ENCODE results near the gene MCOLN3. TPM values are rescaled to one million over a fixed set of nuclear protein-coding genes. Genes with fewer than 3 reads are reported as not detected.
"Not testable (repeated sequence)": the region's sequence is repeated elsewhere in the genome, so short reads cannot be mapped to it uniquely, and the experiment has no call there.

Gene MCOLN3
- total and polyA plus RNA-seq, 4 donors = 0.08 to 0.42 (median 0.21) TPM; not detected in 1

DNA sequence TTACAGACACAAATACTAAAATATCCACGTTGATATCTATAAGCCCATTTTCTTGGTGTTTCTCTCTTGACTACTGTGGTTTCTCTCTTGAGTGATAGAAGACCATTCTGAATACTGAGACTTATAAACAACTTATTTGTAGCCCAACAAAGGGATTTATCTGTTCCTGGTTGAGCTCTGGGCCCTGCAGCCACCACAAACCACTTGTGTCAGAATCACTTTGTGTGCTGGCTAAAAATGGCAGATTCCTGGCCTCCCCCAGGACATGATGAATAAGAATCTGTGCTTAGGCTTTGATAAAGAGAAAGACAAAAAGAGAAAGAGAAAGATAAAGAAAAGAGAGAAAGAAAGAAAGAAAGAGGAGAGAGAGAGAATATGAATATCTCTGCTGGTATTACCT lies 32.5 kb downstream of the MCOLN3 start:
- H3K27ac ChIP-seq (ENCODE audit: low read depth in 1 of 2, low read length in 2 of 2) = no peak overlapping the region
- H3K9me3 ChIP-seq (ENCODE audit: control insufficient read depth in 4 of 4, low read length in 3 of 4) = no peaks in the 10 kb centered on the region
- no peak overlapping the region for H3K4me3 ChIP-seq (ENCODE audit: low read depth in 1 of 3, low read length in 3 of 3)
- TF ChIP-seq HNF4A (conservative IDR thresholded peaks at IDR 0.05) = no peak
- no peak for TF ChIP-seq EGR1 (IDR thresholded peaks at IDR 0.05; ENCODE audit: low read depth in 2 of 2)
- no peak for TF ChIP-seq FOXA1 (IDR thresholded peaks at IDR 0.05)
- TF ChIP-seq NR2F2 (IDR thresholded peaks at IDR 0.05) = no peak
- no peak for TF ChIP-seq SP1 (IDR thresholded peaks at IDR 0.05)
- no peak for TF ChIP-seq YY1 (IDR thresholded peaks at IDR 0.05)
- no peak for TF ChIP-seq TAF1 (conservative IDR thresholded peaks at IDR 0.05)
- no peak for TF ChIP-seq GABPA (IDR thresholded peaks at IDR 0.05 in 1 of 2, conservative IDR thresholded peaks at IDR 0.05 in 1 of 2)
- no peaks in the 10 kb centered on the region for H3K27me3 ChIP-seq (ENCODE audit: control insufficient read depth in 4 of 4, insufficient read depth in 4 of 4, low read length in 3 of 4)
- H3K36me3 ChIP-seq (ENCODE audit: control insufficient read depth in 4 of 4, insufficient read depth in 3 of 4, low read depth in 1 of 4, low read length in 3 of 4) = no peaks in the 10 kb centered on the region
- H3K4me1 ChIP-seq (ENCODE audit: control insufficient read depth in 4 of 4, insufficient read depth in 4 of 4, low read length in 3 of 4) = no peaks in the 10 kb centered on the region
- no peak for DNase-seq (ENCODE audit: low spot score)
- no peak overlapping the region for H3K9ac ChIP-seq (ENCODE audit: low read depth in 1 of 2, low read length in 2 of 2)
- WGBS = 82% methylated on average over 1 of the region's 1 CpG

DNA sequence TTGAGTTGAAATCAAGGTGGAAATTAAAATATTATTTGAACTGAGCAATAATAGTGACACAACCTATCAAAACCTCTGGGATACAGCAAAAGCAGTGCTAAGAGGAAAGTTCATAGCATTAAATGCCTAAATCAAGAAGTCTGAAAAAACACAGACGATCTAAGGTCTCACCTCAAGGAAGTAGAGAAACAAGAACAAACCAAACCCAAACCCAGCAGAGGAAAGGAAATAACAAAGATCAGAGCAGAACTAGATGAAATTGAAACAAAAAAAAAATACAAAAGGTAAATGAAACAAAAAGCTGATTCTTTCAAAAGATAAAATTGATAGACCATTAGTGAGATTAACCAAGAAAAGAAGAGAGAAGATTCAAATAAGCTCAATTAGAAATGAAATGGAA lies 42.7 kb downstream of the MCOLN3 start:
- WGBS = 64% methylated on average over 1 of the region's 1 CpG
- not testable (repeated sequence) for H3K4me3 ChIP-seq (ENCODE audit: low read depth in 1 of 3, low read length in 3 of 3); H3K27ac ChIP-seq (ENCODE audit: low read depth in 1 of 2, low read length in 2 of 2); H3K27me3 ChIP-seq (ENCODE audit: control insufficient read depth in 4 of 4, insufficient read depth in 4 of 4, low read length in 3 of 4); H3K9ac ChIP-seq (ENCODE audit: low read depth in 1 of 2, low read length in 2 of 2); DNase-seq (ENCODE audit: low spot score); H3K4me1 ChIP-seq (ENCODE audit: control insufficient read depth in 4 of 4, insufficient read depth in 4 of 4, low read length in 3 of 4); H3K9me3 ChIP-seq (ENCODE audit: control insufficient read depth in 4 of 4, low read length in 3 of 4); H3K36me3 ChIP-seq (ENCODE audit: control insufficient read depth in 4 of 4, insufficient read depth in 3 of 4, low read depth in 1 of 4, low read length in 3 of 4)

GRCh38 chr1:85001742-85002141 lies 46.6 kb downstream of the MCOLN3 start:
- no peak overlapping the region for H3K27ac ChIP-seq (ENCODE audit: low read depth in 1 of 2, low read length in 2 of 2)
- DNase-seq (ENCODE audit: low spot score) = no peak
- H3K4me1 ChIP-seq (ENCODE audit: control insufficient read depth in 4 of 4, insufficient read depth in 4 of 4, low read length in 3 of 4) = peaks cover 6 to 15% (median 11%) of the 10 kb centered on the region in 4 donors
- H3K36me3 ChIP-seq (ENCODE audit: control insufficient read depth in 4 of 4, insufficient read depth in 3 of 4, low read depth in 1 of 4, low read length in 3 of 4) = peaks cover 0 to 2% (median 0%) of the 10 kb centered on the region in 4 donors
- H3K9ac ChIP-seq (ENCODE audit: low read depth in 1 of 2, low read length in 2 of 2) = no peak overlapping the region
- H3K27me3 ChIP-seq (ENCODE audit: control insufficient read depth in 4 of 4, insufficient read depth in 4 of 4, low read length in 3 of 4) = peaks cover 0 to 9% (median 2%) of the 10 kb centered on the region in 4 donors
- H3K9me3 ChIP-seq (ENCODE audit: control insufficient read depth in 4 of 4, low read length in 3 of 4) = peaks cover 0 to 3% (median 0%) of the 10 kb centered on the region in 4 donors
- H3K4me3 ChIP-seq (ENCODE audit: low read depth in 1 of 3, low read length in 3 of 3) = no peak overlapping the region
- TF ChIP-seq JUND (IDR thresholded peaks at IDR 0.05) = no peak
- no peak for TF ChIP-seq YY1 (IDR thresholded peaks at IDR 0.05)
- no peak for TF ChIP-seq ATF3 (IDR thresholded peaks at IDR 0.05)
- no peak for TF ChIP-seq RXRA (IDR thresholded peaks at IDR 0.05)
- no peak for TF ChIP-seq ZBTB33 (IDR thresholded peaks at IDR 0.05)
- TF ChIP-seq MAX (IDR thresholded peaks at IDR 0.05) = no peak
- TF ChIP-seq, protein P1, sequence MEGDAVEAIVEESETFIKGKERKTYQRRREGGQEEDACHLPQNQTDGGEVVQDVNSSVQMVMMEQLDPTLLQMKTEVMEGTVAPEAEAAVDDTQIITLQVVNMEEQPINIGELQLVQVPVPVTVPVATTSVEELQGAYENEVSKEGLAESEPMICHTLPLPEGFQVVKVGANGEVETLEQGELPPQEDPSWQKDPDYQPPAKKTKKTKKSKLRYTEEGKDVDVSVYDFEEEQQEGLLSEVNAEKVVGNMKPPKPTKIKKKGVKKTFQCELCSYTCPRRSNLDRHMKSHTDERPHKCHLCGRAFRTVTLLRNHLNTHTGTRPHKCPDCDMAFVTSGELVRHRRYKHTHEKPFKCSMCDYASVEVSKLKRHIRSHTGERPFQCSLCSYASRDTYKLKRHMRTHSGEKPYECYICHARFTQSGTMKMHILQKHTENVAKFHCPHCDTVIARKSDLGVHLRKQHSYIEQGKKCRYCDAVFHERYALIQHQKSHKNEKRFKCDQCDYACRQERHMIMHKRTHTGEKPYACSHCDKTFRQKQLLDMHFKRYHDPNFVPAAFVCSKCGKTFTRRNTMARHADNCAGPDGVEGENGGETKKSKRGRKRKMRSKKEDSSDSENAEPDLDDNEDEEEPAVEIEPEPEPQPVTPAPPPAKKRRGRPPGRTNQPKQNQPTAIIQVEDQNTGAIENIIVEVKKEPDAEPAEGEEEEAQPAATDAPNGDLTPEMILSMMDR (IDR thresholded peaks at IDR 0.05; ENCODE audit: low read depth, low read length, missing input control) = no peak
- TF ChIP-seq TAF1 (conservative IDR thresholded peaks at IDR 0.05) = no peak
- no peak for TF ChIP-seq EGR1 (IDR thresholded peaks at IDR 0.05; ENCODE audit: low read depth in 2 of 2)
- TF ChIP-seq NR2F2 (IDR thresholded peaks at IDR 0.05) = no peak
- TF ChIP-seq RAD21 (IDR thresholded peaks at IDR 0.05) = no peak
- no peak for TF ChIP-seq HNF4A (conservative IDR thresholded peaks at IDR 0.05)
- TF ChIP-seq SP1 (IDR thresholded peaks at IDR 0.05) = no peak
- TF ChIP-seq FOXA2 (IDR thresholded peaks at IDR 0.05) = no peak
